HepG2 (cell line): Measurements from ENCODE around the gene GUCY2F. TPM values are rescaled to one million over a fixed set of nuclear protein-coding genes. Genes with fewer than 3 reads are reported as not detected.

Source experiments
- ATF3 ChIP-seq: sonication (generic); formaldehyde crosslinking; IDR thresholded peaks from 2 replicates; pipeline ENCODE4 v1.4.0; 2020; ENCODE audit warnings: missing genetic modification reagents
- ATF6 ChIP-seq: sonication (generic); formaldehyde crosslinking; conservative IDR thresholded peaks from 2 replicates; pipeline ENCODE4 v1.4.0; 2020; ENCODE audit warnings: missing genetic modification reagents
- IKZF1 ChIP-seq: fragments of 450-650 bp; IDR thresholded peaks from 2 replicates; pipeline ENCODE4 v1.7.1; 2016
- IRF2 ChIP-seq: IDR thresholded peaks from 2 replicates; pipeline ENCODE4 v1.6.1; 2018; ENCODE audit warnings: missing genetic modification reagents, missing compliant biosample characterization
- MZF1 ChIP-seq: sonication (generic); formaldehyde crosslinking; IDR thresholded peaks from 2 replicates; pipeline ENCODE4 v1.8.1; 2023; ENCODE audit warnings: mild to moderate bottlenecking, missing genetic modification reagents, borderline replicate concordance
- NBN ChIP-seq: fragments of 450-650 bp; conservative IDR thresholded peaks from 2 replicates; pipeline ENCODE4 v1.6.1; 2017
- PRDM15 ChIP-seq: sonication (generic); formaldehyde crosslinking; IDR thresholded peaks from 2 replicates; pipeline ENCODE4 v1.4.0; 2020; ENCODE audit warnings: missing genetic modification reagents
- SMC3 ChIP-seq: IDR thresholded peaks from 2 replicates; pipeline ENCODE4 v1.6.1; 2011; ENCODE audit warnings: low read length, improper control_type of control experiment
- TRIM24 ChIP-seq: sonication (generic); formaldehyde crosslinking; IDR thresholded peaks from 2 replicates; pipeline ENCODE4 v1.8.0; 2022; ENCODE audit warnings: mild to moderate bottlenecking, missing genetic modification reagents
- ZFP41 ChIP-seq: sonication (generic); formaldehyde crosslinking; IDR thresholded peaks from 2 replicates; pipeline ENCODE4 v1.4.0; 2020; ENCODE audit warnings: mild to moderate bottlenecking, missing genetic modification reagents, borderline replicate concordance
- ZFP90 ChIP-seq: sonication (generic); formaldehyde crosslinking; IDR thresholded peaks from 2 replicates; pipeline ENCODE4 v1.8.0; 2022; ENCODE audit warnings: missing genetic modification reagents, mild to moderate bottlenecking, inconsistent platforms, borderline replicate concordance
- ZMAT5 ChIP-seq: sonication (generic); formaldehyde crosslinking; IDR thresholded peaks from 2 replicates; pipeline ENCODE4 v1.5.0; 2020; ENCODE audit warnings: mild to moderate bottlenecking, low read depth, missing genetic modification reagents, borderline replicate concordance
- ZNF350 ChIP-seq: sonication (generic); formaldehyde crosslinking; IDR thresholded peaks from 2 replicates; pipeline ENCODE4 v1.4.0; 2020; ENCODE audit warnings: mild to moderate bottlenecking, low read depth, missing genetic modification reagents, borderline replicate concordance
- ZNF839 ChIP-seq: sonication (generic); formaldehyde crosslinking; IDR thresholded peaks from 2 replicates; pipeline ENCODE4 v1.4.0; 2020; ENCODE audit warnings: missing genetic modification reagents, mild to moderate bottlenecking, borderline replicate concordance
- polyA plus RNA-seq, 8 experiments: library from polyadenylated mRNA; depleted of rRNA in 3 of 8; stranded (reverse) in 7 of 8; unstranded in 1 of 8; fragments of >200 nt; fragmentation: Illumina TruSeq in 4 of 8; extraction: Trizol in 4 of 8; gene quantifications; 2 replicates each; pipeline versions ENCODE4 v1.2.1 to v1.2.3, GENCODE V29; 2011 to 2016; ENCODE audit warnings: low read depth in 4 of 8, missing spikeins in 1 of 8, mixed read lengths in 1 of 8; ENCODE audit not compliant: insufficient read depth in 1 of 8
- total RNA-seq, 5 experiments: library from RNA; depleted of rRNA; stranded (reverse); fragments of >200 nt; fragmentation: Illumina TruSeq; extraction: Trizol; gene quantifications; 2 replicates each; pipeline ENCODE4 v1.2.3, GENCODE V29; 2016; ENCODE audit warnings: low read depth in 1 of 5

The GUCY2F gene
- total and polyA plus RNA-seq, 2 of the 13 experiments (the other 11 are each of a cell fraction or from before 2014, with no cell fraction given), result 0.03 TPM; not detected in 1

- TF ChIP-seq ZMAT5 (CRISPR knock-in tag), result no peak
- TF ChIP-seq PRDM15 (CRISPR knock-in tag), result no peak
- no peak for TF ChIP-seq SMC3
- no peak for TF ChIP-seq MZF1
- no peak for TF ChIP-seq ZNF350 (CRISPR knock-in tag)
- no peak for TF ChIP-seq ZNF839 (CRISPR knock-in tag)
- TF ChIP-seq TRIM24, result no peak
- TF ChIP-seq ZFP41 (CRISPR knock-in tag), result no peak
- TF ChIP-seq ATF3 (CRISPR knock-in tag), result no peak
- no peak for TF ChIP-seq IRF2 (CRISPR knock-in tag)
- no peak for TF ChIP-seq IKZF1
- TF ChIP-seq ZFP90 (CRISPR knock-in tag), result no peak
- TF ChIP-seq NBN, result no peak
- no peak for TF ChIP-seq ATF6
- TF ChIP-seq, all 625 proteins: peak for 0
Observed at GRCh38 chrX:109464231-109464630, 17.7 kb downstream of the GUCY2F start (continued).
